Activated CD8-positive, alpha-beta memory T cell treated with anti-CD3 and anti-CD28 coated beads, Interleukin-2, amount 10 ng/mL, durations not matched to agents 7 days and 5 days (primary cell): ENCODE measurements around the gene CSF3. TPM values are rescaled to one million over a fixed set of nuclear protein-coding genes. Genes with fewer than 3 reads are reported as not detected.
"Not testable (repeated sequence)": the region's sequence is repeated elsewhere in the genome, so short reads cannot be mapped to it uniquely, and the experiment has no call there.

Experiments
- ATAC-seq: fragments of 150-1000 bp; cut with Tn5 transposase; one replicate; pipeline ENCODE4 v1.10.0; 2021; ENCODE audit warnings: moderate library complexity
- CTCF ChIA-PET: fragments of 350-600 bp; sonication (Branson Sonifier 250); formaldehyde crosslinking; loops from one replicate; lab custom pipeline; 2021; ENCODE audit warnings: antibody characterized with exemption; lab: Charles Lee
- DNase-seq: peaks from one replicate; pipeline ENCODE4 v3.0.0-alpha.2; 2020
- H3K27ac Mint-ChIP-seq: one replicate; pipeline ENCODE4 v1.8.0; 2021; ENCODE audit warnings: mild to moderate bottlenecking, mixed read lengths
- H3K27me3 Mint-ChIP-seq: one replicate; pipeline ENCODE4 v1.8.0; 2021; ENCODE audit warnings: mixed read lengths
- H3K36me3 Mint-ChIP-seq: one replicate; pipeline ENCODE4 v1.8.0; 2021; ENCODE audit warnings: mild to moderate bottlenecking, mixed read lengths
- H3K4me1 Mint-ChIP-seq: one replicate; pipeline ENCODE4 v1.8.0; 2021; ENCODE audit warnings: mixed read lengths
- H3K4me3 Mint-ChIP-seq: one replicate; pipeline ENCODE4 v1.8.0; 2021; ENCODE audit warnings: mild to moderate bottlenecking, moderate library complexity, mixed read lengths
- H3K9me3 Mint-ChIP-seq: one replicate; pipeline ENCODE4 v1.8.0; 2022; ENCODE audit warnings: low read depth, mixed read lengths
- total RNA-seq, 2 experiments: library from RNA; stranded (reverse); gene quantifications; one replicate each; pipeline ENCODE4 v1.2.3, GENCODE V29; 2021

The CSF3 gene
- total RNA-seq, 2 experiments from 2014 or later = not detected

DNA sequence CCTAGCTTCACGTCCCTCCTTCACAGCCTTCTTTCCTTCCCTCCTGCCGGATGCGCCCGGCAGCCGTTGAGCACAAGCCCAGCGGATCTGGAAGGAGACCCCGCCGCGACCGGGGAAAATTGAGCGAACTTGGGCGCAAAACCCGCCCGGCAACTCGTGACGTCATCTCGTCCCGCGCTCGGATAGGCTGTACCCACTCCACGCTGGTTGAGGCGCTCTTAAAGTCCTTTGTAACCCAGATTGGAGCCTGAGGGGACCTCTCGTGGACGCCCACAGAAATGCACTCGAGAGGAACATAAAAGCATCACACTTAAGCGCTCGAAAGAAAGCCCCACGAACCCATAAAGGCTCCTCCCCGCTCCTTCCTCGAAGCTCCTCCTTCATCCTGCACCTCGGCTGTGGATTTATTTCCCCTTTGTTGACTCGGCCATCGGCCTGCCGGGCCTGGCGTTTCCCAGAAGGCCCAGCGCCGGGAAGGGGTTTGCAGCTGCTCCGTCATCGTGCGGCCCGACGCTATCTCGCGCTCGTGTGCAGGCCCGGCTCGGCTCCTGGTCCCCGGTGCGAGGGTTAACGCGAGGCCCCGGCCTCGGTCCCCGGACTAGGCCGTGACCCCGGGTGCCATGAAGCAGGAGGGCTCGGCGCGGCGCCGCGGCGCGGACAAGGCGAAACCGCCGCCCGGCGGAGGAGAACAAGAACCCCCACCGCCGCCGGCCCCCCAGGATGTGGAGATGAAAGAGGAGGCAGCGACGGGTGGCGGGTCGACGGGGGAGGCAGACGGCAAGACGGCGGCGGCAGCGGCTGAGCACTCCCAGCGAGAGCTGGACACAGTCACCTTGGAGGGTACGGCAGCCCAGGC is 34.7 kb upstream of the CSF3 start, which contains the start of gene PSMD3:
PSMD3 (plus strand) TSS at position 457 of the 856 bp plus-strand sequence; CDS start at position 621, 164 bp downstream.
- H3K4me3 Mint-ChIP-seq = peak within 1 kb of the TSS; percentile 97
- CTCF ChIA-PET = interaction anchor here (0.6 to 8.7 kb wide), 40 partner anchors 9 to 359 kb away, joined by 3 to 129 read pairs (median 4); partner anchors contain the start of genes GSDMA, IKZF3, LRRC3C and MED24

DNA sequence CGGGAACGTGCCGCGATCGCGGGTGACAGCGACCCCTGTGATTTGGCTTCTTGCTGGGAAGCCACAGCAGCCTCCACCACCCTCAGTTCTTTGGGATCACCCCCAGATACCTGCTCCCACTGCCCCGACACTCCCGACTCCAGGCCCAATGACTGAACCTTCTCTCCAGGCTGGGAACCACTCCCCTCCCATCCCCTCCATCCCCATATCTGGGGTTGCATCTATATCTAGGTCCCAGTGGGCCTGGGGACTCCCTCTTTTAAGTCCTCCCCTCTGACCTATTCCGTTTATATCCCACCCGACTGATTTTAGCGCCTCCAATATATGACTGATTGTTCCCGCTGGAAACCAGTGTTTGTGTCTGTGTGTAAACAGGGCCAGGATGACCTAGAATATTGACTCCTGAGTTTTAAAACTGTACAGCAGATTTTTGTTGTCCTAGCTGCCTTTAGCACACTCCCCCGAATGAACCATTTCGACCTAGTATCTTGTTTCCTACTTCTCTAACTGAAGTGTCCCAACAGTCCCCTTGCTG is 34.0 kb upstream of the CSF3 start:
- Mint-ChIP-seq H3K27ac (peak overlapping the region; percentile 88), H3K4me3 (peak overlapping the region; percentile 97), H3K36me3 (peaks cover 19% of the 10 kb centered on the region), H3K4me1 (peaks cover 34% of the 10 kb centered on the region), H3K27me3 (peaks cover 9% of the 10 kb centered on the region), H3K9me3 (no peaks in the 10 kb centered on the region)
- CTCF ChIA-PET = interaction anchor here (0.6 to 8.7 kb wide), 36 partner anchors 11 to 360 kb away, joined by 3 to 129 read pairs (median 4); partner anchors contain the start of genes GSDMA, IKZF3, LRRC3C and MED24
- DNase-seq (no peak), ATAC-seq (no peak)

More for the DNA sequence above, 34.7 kb upstream of the CSF3 start, which contains the start of gene PSMD3:
- Mint-ChIP-seq H3K27me3 (peaks cover 14% of the 10 kb centered on the region), H3K4me1 (peaks cover 34% of the 10 kb centered on the region), H3K9me3 (no peaks in the 10 kb centered on the region), H3K27ac (peak within 1 kb of the TSS; percentile 88), H3K36me3 (peaks cover 13% of the 10 kb centered on the region)
- ATAC-seq = peak; percentile 96
- DNase-seq = peak; percentile 99

DNA sequence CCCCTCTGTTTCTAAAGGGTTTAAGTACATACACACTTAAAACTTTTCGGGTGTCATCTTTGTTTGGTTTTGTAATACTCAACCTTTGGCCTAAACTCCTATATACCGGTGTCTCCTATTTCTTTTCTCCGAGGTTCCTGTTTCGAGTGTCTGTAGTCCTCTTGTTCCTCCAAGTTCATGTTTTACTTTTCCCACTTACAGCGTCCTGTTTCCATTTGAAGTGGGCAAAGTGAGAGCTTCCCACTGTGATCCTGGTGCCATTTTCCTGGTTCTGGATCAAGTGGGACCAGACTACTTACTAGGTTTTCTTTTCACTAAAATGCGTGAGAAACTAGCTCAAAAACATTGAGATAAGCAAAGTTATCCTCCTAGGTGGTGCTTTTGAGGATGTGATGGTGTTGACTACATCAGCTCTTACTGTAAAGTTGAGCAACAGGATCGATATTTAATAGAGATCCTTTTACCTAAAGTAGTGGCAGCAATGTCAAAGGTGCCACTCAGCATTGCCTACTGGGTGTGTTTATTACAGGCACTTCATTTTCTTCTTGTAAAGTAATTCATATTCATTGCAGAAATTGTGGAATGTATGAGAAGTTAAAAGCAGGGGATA is 33.4 kb upstream of the CSF3 start:
- peaks cover 34% of the 10 kb centered on the region for H3K4me1 Mint-ChIP-seq

DNA sequence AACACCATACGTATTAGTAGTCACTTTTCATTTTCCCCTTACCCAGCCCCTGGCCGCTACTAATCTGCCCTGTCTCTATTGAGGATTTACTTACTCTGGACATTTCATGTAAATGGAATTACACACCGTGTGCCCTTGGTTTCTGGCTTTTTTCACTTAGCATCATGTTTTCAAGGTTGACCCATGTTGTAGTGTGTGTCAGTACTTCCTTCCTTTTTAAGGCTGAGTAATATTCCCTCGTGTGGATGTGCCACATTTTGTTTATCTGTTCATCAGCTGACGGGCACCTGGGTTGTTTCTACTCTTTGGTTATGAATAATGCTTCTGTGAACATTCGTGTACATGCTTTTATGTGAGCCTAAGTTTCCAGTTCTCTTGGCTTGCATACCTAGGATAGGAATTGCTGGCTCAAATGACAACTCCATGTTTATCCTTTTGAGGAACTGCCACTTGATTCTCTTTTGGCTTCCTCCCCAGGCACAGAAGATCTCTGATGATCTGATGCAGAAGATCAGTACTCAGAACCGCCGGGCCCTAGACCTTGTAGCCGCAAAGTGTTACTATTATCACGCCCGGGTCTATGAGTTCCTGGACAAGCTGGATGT is 26.9 kb upstream of the CSF3 start:
- H3K4me1 Mint-ChIP-seq = peaks cover 7% of the 10 kb centered on the region
- ATAC-seq (no peak), DNase-seq (no peak)
- no peaks in the 10 kb centered on the region for H3K9me3 Mint-ChIP-seq
- no peak overlapping the region for H3K27ac Mint-ChIP-seq
- H3K27me3 Mint-ChIP-seq = no peaks in the 10 kb centered on the region
- no peak overlapping the region for H3K4me3 Mint-ChIP-seq
- CTCF ChIA-PET = interaction anchor here (1.2 to 1.7 kb wide), 2 partner anchors 25 to 29 kb away, joined by 3 to 4 read pairs; no protein-coding TSS in a partner anchor
- H3K36me3 Mint-ChIP-seq = peaks cover 62% of the 10 kb centered on the region

More for the DNA sequence above, 33.4 kb upstream of the CSF3 start:
- peak overlapping the region; percentile 97 for H3K4me3 Mint-ChIP-seq
- DNase-seq (no peak), ATAC-seq (no peak)
- peaks cover 25% of the 10 kb centered on the region for H3K36me3 Mint-ChIP-seq
- CTCF ChIA-PET = interaction anchor here (0.7 to 8.7 kb wide), 9 partner anchors 10 to 360 kb away, joined by 3 to 129 read pairs (median 6); partner anchors contain the start of genes GSDMA and MED24
- H3K9me3 Mint-ChIP-seq = no peaks in the 10 kb centered on the region
- peaks cover 9% of the 10 kb centered on the region for H3K27me3 Mint-ChIP-seq
- peak overlapping the region; percentile 88 for H3K27ac Mint-ChIP-seq

DNA sequence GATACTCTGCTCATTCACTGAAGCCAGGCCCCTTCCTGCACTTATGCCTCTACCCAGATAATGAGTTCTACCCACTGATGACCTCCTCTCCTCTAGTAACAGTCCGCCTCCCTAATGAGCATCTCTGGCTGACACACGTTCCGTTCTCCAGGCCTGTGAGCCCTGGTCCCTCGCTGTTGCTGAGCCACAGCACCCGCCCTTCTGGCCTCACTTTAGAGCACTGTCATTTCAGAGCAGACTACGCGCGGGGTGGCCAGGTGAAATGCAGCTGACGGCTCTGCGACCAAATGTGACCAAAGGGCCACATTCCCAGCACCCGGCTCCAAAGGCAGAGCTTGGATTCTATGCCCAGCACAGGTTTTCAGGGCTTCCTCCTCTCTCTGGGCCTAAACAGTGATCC is 20.8 kb upstream of the CSF3 start:
- no peaks in the 10 kb centered on the region for H3K27me3 Mint-ChIP-seq
- H3K4me1 Mint-ChIP-seq = no peaks in the 10 kb centered on the region
- H3K4me3 Mint-ChIP-seq = no peak overlapping the region
- H3K9me3 Mint-ChIP-seq = no peaks in the 10 kb centered on the region
- peaks cover 51% of the 10 kb centered on the region for H3K36me3 Mint-ChIP-seq
- CTCF ChIA-PET = no interaction called here
- DNase-seq (no peak), ATAC-seq (no peak)
- H3K27ac Mint-ChIP-seq = no peak overlapping the region

DNA sequence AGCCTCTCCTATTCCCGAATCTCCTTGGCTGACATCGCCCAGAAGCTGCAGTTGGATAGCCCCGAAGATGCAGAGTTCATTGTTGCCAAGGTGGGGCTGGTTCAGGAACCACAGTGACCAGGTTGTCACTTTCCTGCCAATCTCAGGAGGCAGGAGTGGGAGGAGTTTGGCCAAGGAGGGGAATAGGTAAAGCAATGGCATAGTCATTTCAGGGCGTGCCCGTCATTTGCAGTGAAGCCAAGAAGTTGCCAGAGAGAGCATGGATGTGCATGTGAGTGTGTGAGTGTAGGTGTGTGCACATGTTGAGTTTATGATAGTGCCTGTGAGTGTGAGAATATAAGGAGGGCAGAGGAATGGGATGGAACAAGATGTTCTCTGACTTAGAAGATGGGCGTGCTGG is 19.8 kb upstream of the CSF3 start:
- H3K27me3 Mint-ChIP-seq = no peaks in the 10 kb centered on the region
- H3K4me1 Mint-ChIP-seq = no peaks in the 10 kb centered on the region
- CTCF ChIA-PET = interaction anchor here (1.6 kb wide), 1 partner anchor 18 kb away, joined by 3 read pairs; no protein-coding TSS in a partner anchor
- H3K4me3 Mint-ChIP-seq = no peak overlapping the region
- ATAC-seq = no peak
- H3K9me3 Mint-ChIP-seq = no peaks in the 10 kb centered on the region
- peaks cover 48% of the 10 kb centered on the region for H3K36me3 Mint-ChIP-seq
- no peak for DNase-seq
- H3K27ac Mint-ChIP-seq = no peak overlapping the region

DNA sequence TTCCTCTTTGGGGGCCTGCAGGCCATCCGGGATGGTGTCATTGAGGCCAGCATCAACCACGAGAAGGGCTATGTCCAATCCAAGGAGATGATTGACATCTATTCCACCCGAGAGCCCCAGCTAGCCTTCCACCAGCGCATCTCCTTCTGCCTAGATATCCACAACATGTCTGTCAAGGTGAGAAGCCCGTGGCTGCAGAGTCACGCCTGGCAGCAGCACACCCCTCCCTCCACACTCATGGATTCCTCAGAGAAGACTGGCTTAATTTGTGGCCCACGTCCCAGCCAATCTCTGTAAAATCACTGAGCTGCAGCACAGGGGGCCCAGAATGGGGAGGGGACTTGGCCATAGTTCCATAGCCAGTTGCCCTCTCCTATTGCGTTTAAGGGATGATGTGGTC is 19.1 kb upstream of the CSF3 start:
- H3K4me3 Mint-ChIP-seq = no peak overlapping the region
- H3K27me3 Mint-ChIP-seq = no peaks in the 10 kb centered on the region
- peaks cover 43% of the 10 kb centered on the region for H3K36me3 Mint-ChIP-seq
- H3K9me3 Mint-ChIP-seq = no peaks in the 10 kb centered on the region
- no peaks in the 10 kb centered on the region for H3K4me1 Mint-ChIP-seq
- ATAC-seq = no peak
- DNase-seq = no peak
- CTCF ChIA-PET = interaction anchor here (0.6 to 1.6 kb wide), 2 partner anchors 14 to 17 kb away, joined by 3 read pairs; no protein-coding TSS in a partner anchor
- no peak overlapping the region for H3K27ac Mint-ChIP-seq

DNA sequence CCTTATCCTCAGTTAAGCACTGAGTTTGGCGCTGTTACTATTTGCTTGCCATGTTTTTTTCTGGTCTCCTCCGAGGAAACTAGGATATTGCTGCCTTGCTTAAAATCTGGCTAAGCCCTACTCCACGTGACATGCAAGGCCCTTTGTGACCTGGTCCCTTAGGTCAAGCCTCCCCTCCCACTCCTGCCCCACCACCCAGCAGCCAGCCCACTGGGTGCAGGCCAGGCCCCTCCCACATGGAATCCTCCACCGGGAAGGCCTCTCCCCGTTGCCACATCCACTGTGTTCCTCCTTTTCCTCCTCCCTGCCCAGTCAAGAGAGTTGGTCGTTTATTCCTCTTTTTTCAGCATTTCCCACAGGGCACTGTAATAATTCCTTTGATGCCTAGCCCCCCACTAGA is 18.4 kb upstream of the CSF3 start:
- Mint-ChIP-seq H3K9me3 (no peaks in the 10 kb centered on the region), H3K27me3 (no peaks in the 10 kb centered on the region), H3K36me3 (peaks cover 41% of the 10 kb centered on the region), H3K4me3 (no peak overlapping the region), H3K4me1 (no peaks in the 10 kb centered on the region), H3K27ac (no peak overlapping the region)
- CTCF ChIA-PET = no interaction called here
- ATAC-seq (no peak), DNase-seq (no peak)

DNA sequence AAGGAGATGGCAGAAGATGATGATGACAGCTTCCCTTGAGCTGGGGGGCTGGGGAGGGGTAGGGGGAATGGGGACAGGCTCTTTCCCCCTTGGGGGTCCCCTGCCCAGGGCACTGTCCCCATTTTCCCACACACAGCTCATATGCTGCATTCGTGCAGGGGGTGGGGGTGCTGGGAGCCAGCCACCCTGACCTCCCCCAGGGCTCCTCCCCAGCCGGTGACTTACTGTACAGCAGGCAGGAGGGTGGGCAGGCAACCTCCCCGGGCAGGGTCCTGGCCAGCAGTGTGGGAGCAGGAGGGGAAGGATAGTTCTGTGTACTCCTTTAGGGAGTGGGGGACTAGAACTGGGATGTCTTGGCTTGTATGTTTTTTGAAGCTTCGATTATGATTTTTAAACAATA is 17.7 kb upstream of the CSF3 start:
- CTCF ChIA-PET = no interaction called here

DNA sequence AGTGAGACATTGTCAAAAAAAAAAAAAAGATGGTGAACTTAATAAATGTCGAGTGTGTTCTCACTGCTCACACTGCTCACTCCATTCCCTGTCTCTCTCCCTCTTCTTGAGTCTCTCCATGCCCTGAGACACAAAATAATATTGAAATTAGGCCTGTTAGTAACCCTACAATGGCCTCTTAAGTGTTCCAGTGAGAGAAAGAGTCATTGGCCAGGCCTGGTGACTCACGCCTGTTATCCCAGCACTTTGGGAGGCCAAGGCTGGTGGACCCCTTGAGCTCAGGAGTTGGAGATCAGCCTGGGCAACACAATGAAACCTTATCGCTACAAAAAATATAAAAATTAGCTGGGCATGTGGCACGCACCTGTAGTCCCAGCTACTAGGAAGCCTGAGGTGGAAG is 16.2 kb upstream of the CSF3 start:
- Mint-ChIP-seq H3K27ac (no peak overlapping the region), H3K4me3 (no peak overlapping the region), H3K4me1 (no peaks in the 10 kb centered on the region), H3K36me3 (peaks cover 26% of the 10 kb centered on the region), H3K9me3 (no peaks in the 10 kb centered on the region), H3K27me3 (no peaks in the 10 kb centered on the region)
- no peak for ATAC-seq
- no peak for DNase-seq
- CTCF ChIA-PET = interaction anchor here (0.6 to 0.9 kb wide), 2 partner anchors 12 to 38 kb away, joined by 3 read pairs; no protein-coding TSS in a partner anchor

More for the DNA sequence above, 17.7 kb upstream of the CSF3 start:
- Mint-ChIP-seq H3K4me3 (no peak overlapping the region), H3K4me1 (no peaks in the 10 kb centered on the region), H3K36me3 (peaks cover 40% of the 10 kb centered on the region), H3K9me3 (no peaks in the 10 kb centered on the region), H3K27ac (no peak overlapping the region), H3K27me3 (no peaks in the 10 kb centered on the region)
- DNase-seq (no peak), ATAC-seq (no peak)

DNA sequence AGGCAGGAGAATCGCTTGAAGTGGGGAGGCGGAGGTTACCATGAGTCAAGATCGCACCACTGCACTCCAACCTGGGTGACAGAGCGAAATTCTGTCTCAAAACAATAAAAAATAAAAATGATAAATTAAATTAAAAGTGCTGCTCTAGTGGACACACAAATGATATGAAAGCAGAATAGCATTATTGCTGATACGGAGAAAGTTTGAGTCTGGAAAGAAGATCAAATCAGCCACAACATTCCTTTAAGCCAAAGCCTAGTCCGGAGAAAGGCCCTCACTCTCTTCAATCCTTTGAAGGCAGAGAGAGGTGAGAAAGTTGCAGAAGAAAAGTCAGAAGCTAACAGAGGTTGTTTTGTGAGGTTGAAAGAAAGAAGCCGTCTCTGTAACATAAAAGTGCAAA is 15.1 kb upstream of the CSF3 start:
- H3K9me3 Mint-ChIP-seq = no peaks in the 10 kb centered on the region
- H3K36me3 Mint-ChIP-seq = peaks cover 16% of the 10 kb centered on the region
- H3K4me1 Mint-ChIP-seq = no peaks in the 10 kb centered on the region
- H3K27me3 Mint-ChIP-seq = no peaks in the 10 kb centered on the region
- DNase-seq (no peak), ATAC-seq (no peak)
- H3K27ac Mint-ChIP-seq = no peak overlapping the region
- CTCF ChIA-PET = interaction anchor here (1.0 kb wide), 1 partner anchor 27 kb away, joined by 3 read pairs; no protein-coding TSS in a partner anchor
- H3K4me3 Mint-ChIP-seq = no peak overlapping the region

DNA sequence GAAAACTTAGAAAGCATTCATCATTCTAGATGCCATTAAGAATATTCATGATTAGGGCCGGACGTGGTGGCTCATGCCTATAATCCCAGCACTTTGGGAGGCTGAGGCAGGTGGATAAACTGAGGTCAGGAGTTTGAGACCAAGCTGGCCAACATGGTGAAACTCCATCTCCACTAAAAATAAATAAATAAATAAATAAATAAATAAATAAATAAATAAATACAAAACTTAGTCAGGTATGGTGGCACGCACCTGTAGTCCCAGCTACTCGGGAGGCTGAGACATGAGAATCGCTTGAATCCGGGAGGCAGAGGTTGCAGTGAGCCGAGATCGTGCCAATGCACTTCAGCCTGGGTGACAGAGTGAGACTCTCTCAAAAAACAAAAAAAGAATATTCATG is 13.9 kb upstream of the CSF3 start:
- DNase-seq, H3K27me3 Mint-ChIP-seq, H3K4me3 Mint-ChIP-seq, ATAC-seq, H3K4me1 Mint-ChIP-seq, H3K36me3 Mint-ChIP-seq, H3K9me3 Mint-ChIP-seq, H3K27ac Mint-ChIP-seq: not testable (repeated sequence)
- CTCF ChIA-PET = interaction anchor here (1.0 kb wide), 1 partner anchor 25 kb away, joined by 3 read pairs; no protein-coding TSS in a partner anchor
